Measurements from ENCODE around the gene ATP1A1. TPM values are rescaled to one million over a fixed set of nuclear protein-coding genes. Genes with fewer than 3 reads are reported as not detected.

Gene ATP1A1
- total RNA-seq, 1 experiment from 2014 or later, result 239 TPM

DNA sequence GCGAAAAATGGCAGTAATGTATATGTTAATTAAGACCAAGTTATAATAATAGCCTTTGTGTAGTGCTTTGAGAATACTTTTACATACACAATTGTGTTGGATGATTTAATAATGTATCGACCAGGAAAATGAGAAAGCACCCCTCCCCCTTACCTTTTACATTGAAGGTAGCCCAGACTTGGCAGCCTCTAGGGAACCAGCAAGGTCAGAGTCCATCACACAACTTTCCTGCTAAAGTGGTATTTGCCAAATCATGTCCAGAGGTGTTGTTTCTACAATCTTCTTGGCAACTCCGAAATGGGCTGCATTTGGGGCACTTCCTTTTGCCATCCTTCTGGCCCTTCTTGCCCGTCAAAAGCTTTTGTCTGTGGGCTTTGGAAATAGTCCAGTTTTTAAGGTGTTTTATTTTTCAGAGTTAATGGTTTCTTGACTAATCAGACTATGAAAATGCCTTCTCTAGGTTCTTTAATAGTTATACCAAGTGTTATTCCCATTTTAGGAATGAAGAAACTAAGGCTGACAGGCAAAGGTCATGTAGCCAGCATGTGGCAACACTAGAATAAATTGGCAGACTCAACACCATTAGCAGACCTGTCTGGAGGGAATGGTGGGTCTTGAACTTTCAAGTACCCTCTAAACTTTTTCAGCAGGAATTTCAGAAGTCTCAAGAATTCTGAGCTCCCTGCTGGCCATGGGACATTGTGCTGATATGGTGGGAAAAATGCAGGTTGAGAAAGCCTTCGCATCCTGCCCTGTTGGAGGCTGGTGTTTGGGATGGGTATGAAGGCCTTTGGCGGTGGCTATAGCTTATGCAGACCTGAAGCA lies 6.8 kb downstream of the ATP1A1 start:
- TF ChIP-seq CTCF (conservative IDR thresholded peaks at IDR 0.05), result no peak
- H2BK20ac ChIP-seq (ENCODE audit: low read depth, low read length, poor library complexity, severe bottlenecking), result no peak overlapping the region
- WGBS (ENCODE audit: extremely low coverage, insufficient read length, low lambda C conversion rate), result no CpG with 5 or more reads among the region's 6 CpGs
- H3K9me3 ChIP-seq (ENCODE audit: control insufficient read depth, low read depth, low read length), result no peaks in the 10 kb centered on the region
- Mint-ChIP-seq H3K4me3 (no peak overlapping the region), H3K36me3 (ENCODE audit: insufficient read depth in 1 of 3, low read depth in 3 of 3) (peaks cover 6 to 11% (median 6%) of the 10 kb centered on the region in 3 experiments; a peak in 5 of 7 replicates), H3K27ac (no peak overlapping the region; a peak in 1 of 7 replicates), H3K9me3 (no peaks in the 10 kb centered on the region), H3K27me3 (ENCODE audit: low read depth) (no peaks in the 10 kb centered on the region), H3K4me1 (peaks cover 64% of the 10 kb centered on the region in 2 experiments)
- no peak overlapping the region for H2BK120ac ChIP-seq (ENCODE audit: low read depth, low read length, poor library complexity, severe bottlenecking)
- H3K4ac ChIP-seq (ENCODE audit: low read depth, low read length), result no peak overlapping the region
- no peak overlapping the region for H3K27ac ChIP-seq (ENCODE audit: insufficient read length, low read depth, low read length)
- H4K91ac ChIP-seq (ENCODE audit: insufficient read length, low read depth, low read length), result no peak overlapping the region
- H2BK15ac ChIP-seq (ENCODE audit: low read depth, low read length), result no peak overlapping the region
- peaks cover 6% of the 10 kb centered on the region for H3K4me1 ChIP-seq (ENCODE audit: insufficient read depth, low read length)
- no peak overlapping the region for H3K4me2 ChIP-seq (ENCODE audit: insufficient read depth, insufficient read length, low read length)
- no peaks in the 10 kb centered on the region for H3K23me2 ChIP-seq (ENCODE audit: insufficient read length, low read depth, low read length, poor library complexity, severe bottlenecking)
- peaks cover 11% of the 10 kb centered on the region for H3K79me1 ChIP-seq (ENCODE audit: insufficient read depth, low read depth, low read length, poor library complexity, severe bottlenecking)
- H3T11ph ChIP-seq (ENCODE audit: low read length), result no peak overlapping the region
- H3K27me3 ChIP-seq (ENCODE audit: insufficient read depth, low read length), result no peaks in the 10 kb centered on the region
- no peak overlapping the region for H3K56ac ChIP-seq (ENCODE audit: insufficient read length, low read depth, low read length)
- no peaks in the 10 kb centered on the region for H4K20me1 ChIP-seq (ENCODE audit: control insufficient read depth, insufficient read depth, insufficient read length)
- H4K5ac ChIP-seq (ENCODE audit: insufficient read length, low read depth, low read length), result no peak overlapping the region
- H2BK12ac ChIP-seq (ENCODE audit: insufficient read length, low read depth, low read length), result no peak overlapping the region
- no peak overlapping the region for H4K8ac ChIP-seq (replicated peaks; ENCODE audit: insufficient read length, low read depth, low read length)
- no peak for DNase-seq
- H2AK5ac ChIP-seq (ENCODE audit: insufficient read length, low read length), result no peak overlapping the region
- H3K14ac ChIP-seq (ENCODE audit: insufficient read depth, low read length), result no peak overlapping the region
- H3K23ac ChIP-seq (ENCODE audit: insufficient read length, low read depth, low read length), result no peak overlapping the region
- H2AFZ ChIP-seq (ENCODE audit: low read length), result no peak overlapping the region
- H2BK5ac ChIP-seq (ENCODE audit: insufficient read length, low read length), result no peak overlapping the region
- no peak overlapping the region for H3K9ac ChIP-seq (ENCODE audit: extremely low read depth, insufficient read length, low read length)
- H3K79me2 ChIP-seq (ENCODE audit: insufficient read depth, low read length), result peaks cover 50% of the 10 kb centered on the region; the same call in 1 of the 2 replicates
- no peak overlapping the region for H3K18ac ChIP-seq (ENCODE audit: insufficient read length, low read depth, low read length)

Data from H9 (cell line).